Esophagus squamous epithelium (tissue), 5 donors: ENCODE data around the gene PLEKHG4B. TPM values are rescaled to one million over a fixed set of nuclear protein-coding genes. Genes with fewer than 3 reads are reported as not detected.

Experiments
- DNase-seq: peaks from one replicate; lab custom pipeline; 2025; lab: John Stamatoyannopoulos, UW
- H3K27ac ChIP-seq, 4 donors: fragments of 200-600 bp; sonication (generic); one replicate each; pipeline ENCODE4 v1.5.1; 2016 to 2019; ENCODE audit warnings: mild to moderate bottlenecking in 1 of 4
- H3K27me3 ChIP-seq, 4 donors: fragments of 200-600 bp; sonication (generic); 1 replicate in 3 of 4; 2 replicates in 1 of 4; pipeline versions ENCODE4 v1.5.1 to v1.6.0; 2017 to 2021; ENCODE audit warnings: antibody characterized with exemption in 1 of 4
- H3K36me3 ChIP-seq, 3 donors: fragments of 200-600 bp; sonication (generic); one replicate each; pipeline ENCODE4 v1.5.1; 2016 to 2019
- H3K4me1 ChIP-seq, 3 donors: fragments of 200-600 bp; sonication (generic); one replicate each; pipeline ENCODE4 v1.5.1; 2017 to 2019
- H3K4me3 ChIP-seq, 4 donors: fragments of 200-600 bp; sonication (generic); 1 replicate in 3 of 4; 2 replicates in 1 of 4; pipeline ENCODE4 v1.5.1; 2016 to 2019; ENCODE audit warnings: mild to moderate bottlenecking in 2 of 4, moderate library complexity in 1 of 4
- H3K9me3 ChIP-seq, 3 donors: fragments of 200-600 bp; sonication (generic); one replicate each; pipeline ENCODE4 v1.5.1; 2016 to 2019
- POLR2A ChIP-seq, 4 donors: fragments of 450-650 bp; IDR thresholded peaks; one replicate each; pipeline ENCODE4 v1.6.1; 2017; ENCODE audit warnings: antibody characterized with exemption in 4 of 4, mild to moderate bottlenecking in 4 of 4, moderate library complexity in 3 of 4
- WGBS, 2 donors: methylation state at CpG; one replicate each; pipeline ENCODE4 v1.1.5; 2018; 5-methylcytosine and 5-hydroxymethylcytosine counted together
- intact Hi-C: fragments of 100-400 bp; cut with DNase I; formaldehyde crosslinking; loops from one replicate; pipeline ENCODE4 v1.15.0; 2022
- total RNA-seq, 4 donors: library from RNA; depleted of rRNA; stranded (reverse); fragments of >200 nt; gene quantifications; one replicate each; pipeline ENCODE4 v1.1.0, GENCODE V29; 2016
- TF ChIP-seq, protein P1 (sequence below), 6 experiments: fragments of 450-650 bp in 4 of 6; fragments of 200-600 bp in 2 of 6; sonication (generic) in 2 of 6; IDR thresholded peaks; one replicate each; pipeline ENCODE4 v1.5.1; 2016 to 2019; ENCODE audit warnings: antibody characterized with exemption in 6 of 6, mild to moderate bottlenecking in 4 of 6, moderate library complexity in 4 of 6
- donor health status: DM: yes; HTN: yes; CAD: no.

The PLEKHG4B gene
- total RNA-seq, 4 donors from 2014 or later = 0.12 to 1.2 (median 0.21) TPM

DNA sequence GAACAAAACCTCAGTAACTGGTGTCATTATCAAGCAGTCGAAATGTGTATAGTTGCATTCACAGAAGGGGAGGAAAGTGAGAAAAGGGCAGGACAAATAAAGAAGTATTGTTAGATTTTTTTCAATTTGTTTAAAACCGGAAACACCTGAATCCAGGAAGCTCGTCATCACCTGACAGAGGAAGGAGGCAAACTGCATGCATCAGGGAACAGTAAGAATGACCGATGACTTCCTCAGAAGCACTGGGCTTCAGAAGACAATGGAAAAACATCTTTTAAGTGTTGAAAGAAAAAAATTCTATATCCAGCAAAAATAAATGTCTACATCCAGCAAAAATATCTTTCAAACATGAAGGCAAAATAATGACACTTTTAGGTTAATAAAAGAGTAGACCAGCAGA, 29.5 kb downstream of the PLEKHG4B start:
- Histone ChIP-seq H3K4me1 (no peaks in the 10 kb centered on the region), H3K36me3 (no peaks in the 10 kb centered on the region), H3K9me3 (peaks cover 0 to 8% (median 5%) of the 10 kb centered on the region in 3 donors), H3K27ac (no peak overlapping the region), H3K4me3 (no peak overlapping the region), H3K27me3 (no peaks in the 10 kb centered on the region)
- intact Hi-C loops = no loop called here
- no peak for DNase-seq
- 87 to 94% methylated on average over 4 of the region's 4 CpGs for WGBS, 2 donors
- TF ChIP-seq, protein P1, sequence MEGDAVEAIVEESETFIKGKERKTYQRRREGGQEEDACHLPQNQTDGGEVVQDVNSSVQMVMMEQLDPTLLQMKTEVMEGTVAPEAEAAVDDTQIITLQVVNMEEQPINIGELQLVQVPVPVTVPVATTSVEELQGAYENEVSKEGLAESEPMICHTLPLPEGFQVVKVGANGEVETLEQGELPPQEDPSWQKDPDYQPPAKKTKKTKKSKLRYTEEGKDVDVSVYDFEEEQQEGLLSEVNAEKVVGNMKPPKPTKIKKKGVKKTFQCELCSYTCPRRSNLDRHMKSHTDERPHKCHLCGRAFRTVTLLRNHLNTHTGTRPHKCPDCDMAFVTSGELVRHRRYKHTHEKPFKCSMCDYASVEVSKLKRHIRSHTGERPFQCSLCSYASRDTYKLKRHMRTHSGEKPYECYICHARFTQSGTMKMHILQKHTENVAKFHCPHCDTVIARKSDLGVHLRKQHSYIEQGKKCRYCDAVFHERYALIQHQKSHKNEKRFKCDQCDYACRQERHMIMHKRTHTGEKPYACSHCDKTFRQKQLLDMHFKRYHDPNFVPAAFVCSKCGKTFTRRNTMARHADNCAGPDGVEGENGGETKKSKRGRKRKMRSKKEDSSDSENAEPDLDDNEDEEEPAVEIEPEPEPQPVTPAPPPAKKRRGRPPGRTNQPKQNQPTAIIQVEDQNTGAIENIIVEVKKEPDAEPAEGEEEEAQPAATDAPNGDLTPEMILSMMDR (IDR thresholded peaks at IDR 0.05) = no peak
- TF ChIP-seq POLR2A (IDR thresholded peaks at IDR 0.05) = no peak

DNA sequence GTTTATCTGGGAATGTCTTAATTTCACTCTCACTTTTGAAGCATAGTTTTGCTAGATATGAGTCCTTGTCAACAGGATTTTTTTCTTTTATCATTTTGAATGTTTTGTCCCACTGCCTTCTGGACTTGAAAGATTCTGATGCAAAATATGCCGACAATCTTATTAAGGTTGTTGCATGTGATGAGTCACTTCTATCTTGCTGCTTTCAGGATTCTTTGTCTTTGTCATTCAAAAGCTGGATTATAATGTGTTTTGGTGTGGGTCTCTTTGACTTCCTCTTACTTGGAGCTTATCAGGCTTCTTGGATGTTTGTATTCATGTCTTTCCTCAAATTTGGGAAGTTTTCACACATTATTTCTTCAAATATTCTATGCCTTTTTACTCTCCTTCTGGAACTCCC, 33.8 kb downstream of the PLEKHG4B start:
- TF ChIP-seq POLR2A (IDR thresholded peaks at IDR 0.05) = no peak
- TF ChIP-seq, protein P1 (IDR thresholded peaks at IDR 0.05) = no peak
- Histone ChIP-seq H3K27ac (no peak overlapping the region), H3K9me3 (peaks cover 0 to 16% (median 5%) of the 10 kb centered on the region in 3 donors), H3K36me3 (no peaks in the 10 kb centered on the region), H3K4me3 (no peak overlapping the region), H3K27me3 (peaks cover 0 to 3% (median 0%) of the 10 kb centered on the region in 4 donors), H3K4me1 (no peaks in the 10 kb centered on the region)
- no peak for DNase-seq
- 76 to 88% methylated on average over 1 of the region's 1 CpG for WGBS, 2 donors
- intact Hi-C loops = no loop called here

DNA sequence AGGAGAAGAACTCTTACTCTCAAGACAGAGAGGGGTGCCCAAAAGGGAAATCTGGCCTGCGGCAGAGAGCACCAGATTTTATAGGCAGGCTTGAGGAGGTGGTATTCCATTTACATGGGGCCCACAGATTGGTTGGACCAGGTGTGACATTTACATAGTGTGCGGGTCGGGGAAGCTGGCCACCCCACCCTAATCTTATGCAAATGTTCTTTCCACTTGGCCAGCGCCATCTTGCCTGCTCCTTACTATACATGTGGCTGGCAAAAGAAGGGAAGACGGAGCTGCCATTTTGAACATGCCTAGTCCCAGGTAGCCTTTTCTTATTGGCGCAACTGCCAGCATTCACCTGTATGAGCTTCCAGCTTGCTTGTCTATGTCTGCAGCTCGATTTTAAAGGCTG, 34.8 kb downstream of the PLEKHG4B start:
- no peak overlapping the region for H3K27ac ChIP-seq
- 81 to 87% methylated on average over 4 to 7 of the region's 7 CpGs for WGBS, 2 donors
- no peak overlapping the region for H3K4me3 ChIP-seq
- TF ChIP-seq POLR2A (IDR thresholded peaks at IDR 0.05) = no peak
- TF ChIP-seq, protein P1 (IDR thresholded peaks at IDR 0.05) = no peak
- H3K9me3 ChIP-seq = peaks cover 0 to 9% (median 5%) of the 10 kb centered on the region in 3 donors
- no peak for DNase-seq
- intact Hi-C loops = no loop called here
- H3K36me3 ChIP-seq = no peaks in the 10 kb centered on the region
- no peaks in the 10 kb centered on the region for H3K4me1 ChIP-seq
- H3K27me3 ChIP-seq = peaks cover 0 to 3% (median 0%) of the 10 kb centered on the region in 4 donors

DNA sequence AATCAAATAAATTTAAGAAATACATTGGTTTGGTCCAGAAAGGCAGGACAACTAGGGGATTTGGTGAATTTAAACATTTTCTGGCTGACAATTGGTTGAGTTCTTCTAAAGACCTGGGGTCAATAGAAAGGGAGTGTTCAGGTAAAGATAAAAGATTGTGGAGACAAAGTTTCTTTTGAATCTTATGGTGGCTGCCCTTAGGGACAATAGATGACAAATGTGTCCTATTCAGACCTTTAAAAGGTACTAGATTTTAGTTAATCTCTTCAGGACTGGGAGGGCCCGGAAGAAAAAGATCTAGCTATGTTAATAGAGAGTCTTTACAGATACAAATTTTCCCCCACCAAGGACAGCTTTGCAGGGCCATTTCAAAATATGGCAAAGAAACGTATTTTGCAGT, 35.9 kb downstream of the PLEKHG4B start:
- Histone ChIP-seq H3K27me3 (peaks cover 0 to 3% (median 0%) of the 10 kb centered on the region in 4 donors), H3K4me1 (no peaks in the 10 kb centered on the region), H3K4me3 (no peak overlapping the region), H3K36me3 (no peaks in the 10 kb centered on the region), H3K9me3 (peaks cover 0 to 9% (median 5%) of the 10 kb centered on the region in 3 donors), H3K27ac (no peak overlapping the region)
- TF ChIP-seq POLR2A (IDR thresholded peaks at IDR 0.05) = no peak
- TF ChIP-seq, protein P1 (IDR thresholded peaks at IDR 0.05) = no peak
- 56 to 67% methylated on average over 2 of the region's 2 CpGs for WGBS, 2 donors
- no peak for DNase-seq
- intact Hi-C loops = no loop called here

DNA sequence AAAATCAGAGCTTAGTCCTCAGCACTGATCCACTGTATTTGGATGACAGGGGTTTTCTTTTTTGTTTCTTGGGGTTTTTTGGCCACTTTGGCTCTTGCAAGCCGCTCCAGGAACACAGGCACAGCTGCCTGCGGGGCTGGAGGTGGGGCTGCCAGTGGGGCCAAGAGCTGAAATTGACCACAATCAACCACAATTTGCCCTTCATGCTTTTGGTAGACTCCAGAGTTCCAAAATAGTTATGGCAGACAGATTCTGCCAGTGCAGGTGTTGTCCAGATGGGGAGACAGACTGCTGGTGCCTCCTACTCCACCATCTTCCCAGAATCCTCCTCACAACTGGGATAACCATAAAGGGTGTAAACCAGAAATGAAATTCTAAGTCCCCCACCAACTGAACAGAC, 36.5 kb downstream of the PLEKHG4B start:
- no peak for DNase-seq
- H3K36me3 ChIP-seq = no peaks in the 10 kb centered on the region
- no peak for TF ChIP-seq POLR2A (IDR thresholded peaks at IDR 0.05)
- TF ChIP-seq, protein P1 (IDR thresholded peaks at IDR 0.05) = no peak
- peaks cover 0 to 3% (median 0%) of the 10 kb centered on the region in 4 donors for H3K27me3 ChIP-seq
- H3K4me3 ChIP-seq = no peak overlapping the region
- 94 to 100% methylated on average over 2 of the region's 2 CpGs for WGBS, 2 donors
- H3K9me3 ChIP-seq = peaks cover 0 to 9% (median 5%) of the 10 kb centered on the region in 3 donors
- no peak overlapping the region for H3K27ac ChIP-seq
- no peaks in the 10 kb centered on the region for H3K4me1 ChIP-seq
- intact Hi-C loops = no loop called here
